ENCODE measurements around the gene GTSE1.

GTSE1 gene

DNA sequence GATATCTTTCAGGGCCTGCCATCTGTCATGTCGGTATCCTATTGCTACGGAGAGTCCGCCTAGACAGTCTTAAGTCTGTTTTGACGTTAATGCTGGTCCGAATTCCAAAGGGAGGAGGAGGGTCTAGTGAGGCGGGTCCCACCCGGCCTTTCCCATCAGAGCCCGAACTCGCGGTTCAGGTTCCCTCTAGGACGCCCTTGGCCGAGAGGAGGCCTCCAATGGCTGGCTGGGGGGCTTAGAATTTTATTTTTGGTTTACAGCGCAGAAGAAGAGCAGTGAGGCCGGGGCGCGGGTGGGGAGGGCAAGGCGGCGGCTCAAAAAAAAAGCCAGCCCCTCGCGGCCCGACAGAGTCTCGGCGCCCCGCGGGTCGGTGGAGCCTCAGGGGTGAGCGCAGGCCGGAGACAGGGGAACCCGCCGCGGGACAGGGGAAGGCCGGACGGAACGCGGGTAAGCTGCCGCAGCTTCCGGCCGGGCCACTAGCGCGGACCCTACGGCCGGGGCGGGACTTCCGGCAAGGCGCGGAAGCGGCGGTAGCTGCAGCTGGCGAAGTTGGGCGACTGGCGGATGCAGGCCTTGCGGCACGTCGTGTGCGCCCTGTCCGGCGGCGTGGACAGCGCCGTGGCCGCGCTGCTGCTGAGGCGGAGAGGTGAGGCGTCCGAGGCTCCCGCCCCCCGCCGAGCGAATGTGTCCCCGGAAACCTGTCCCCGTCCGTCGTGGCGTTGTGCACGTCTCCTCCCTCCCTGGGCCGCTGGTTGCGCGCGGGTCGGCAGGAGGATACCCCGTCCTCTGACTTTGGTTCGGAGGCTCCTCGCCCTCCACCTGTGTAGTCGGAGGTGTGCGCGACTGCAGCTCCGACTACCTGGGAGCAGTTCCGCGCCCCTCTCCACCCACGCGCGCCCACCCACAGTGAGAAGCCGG, 38.8 kb downstream of the GTSE1 start, which contains the start of gene TRMU:
Gene TRMU (plus strand): TSS at position 514 of the 918 bp plus-strand sequence. CDS start 51 bp downstream, at position 565.
- peak within 1 kb of the TSS; percentile 99 for H3K4me3 ChIP-seq (ENCODE audit: low read depth, low read length)
- H3K9me3 ChIP-seq (ENCODE audit: control insufficient read depth, insufficient read depth, low read length) = no peaks in the 10 kb centered on the region
- peaks cover 7% of the 10 kb centered on the region for H3K4me1 ChIP-seq (ENCODE audit: control insufficient read depth, insufficient read depth, low read length)
- H3K27me3 ChIP-seq (ENCODE audit: control insufficient read depth, insufficient read depth, low read length) = no peaks in the 10 kb centered on the region
- peak within 1 kb of the TSS; percentile 89 for H3K9ac ChIP-seq (ENCODE audit: low read depth, low read length)
- peak within 1 kb of the TSS; percentile 89 for H3K27ac ChIP-seq (ENCODE audit: low read depth, low read length)
- H3K36me3 ChIP-seq (ENCODE audit: control insufficient read depth, insufficient read depth, low read length) = peaks cover 59% of the 10 kb centered on the region

DNA sequence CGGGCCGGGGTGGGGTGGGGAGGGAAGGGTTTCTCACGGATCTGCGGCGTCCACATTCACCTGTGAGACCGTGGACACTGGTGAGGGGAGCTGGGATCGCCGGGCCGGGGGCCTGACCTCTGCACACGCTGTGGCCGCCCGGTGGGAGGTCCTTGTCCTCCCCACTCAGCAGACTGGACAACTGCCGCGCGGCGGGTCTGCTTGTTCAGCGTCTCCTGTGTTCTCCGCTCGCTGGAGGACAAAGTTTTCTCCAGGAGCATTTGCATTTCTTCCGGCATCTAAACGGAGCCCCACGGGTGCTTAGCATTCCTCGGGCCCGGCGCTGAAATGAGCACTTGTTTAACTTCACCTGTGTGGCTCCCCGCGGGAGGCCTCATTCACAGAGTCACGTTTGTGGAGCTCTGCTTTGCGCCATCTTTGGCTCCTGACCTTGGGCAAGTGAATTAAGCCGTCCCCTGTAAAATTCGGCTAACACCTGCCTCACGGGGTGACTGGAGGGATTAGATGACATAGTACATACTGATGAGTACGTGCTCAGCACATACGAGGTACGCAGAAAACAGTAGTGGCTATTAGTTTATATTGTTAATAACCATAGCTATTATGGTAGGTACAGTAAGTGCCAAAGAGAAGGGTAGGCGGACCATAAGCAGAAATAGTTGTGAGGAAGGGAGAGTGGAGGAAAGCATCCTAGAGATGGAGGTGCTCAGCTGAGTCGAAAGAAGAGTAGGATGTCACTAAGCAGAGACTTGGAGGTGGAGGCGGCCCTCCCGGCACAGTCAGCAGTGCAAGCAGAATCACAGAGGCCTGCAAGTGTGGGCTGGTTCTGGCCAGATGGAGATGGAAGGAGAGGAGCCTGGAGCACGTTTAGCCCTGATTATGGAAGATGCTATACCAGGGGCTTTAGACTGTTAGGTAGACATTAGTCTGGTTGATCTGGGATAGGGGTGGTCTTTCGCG, 39.7 kb downstream of the GTSE1 start:
- H3K27me3 ChIP-seq (ENCODE audit: control insufficient read depth, insufficient read depth, low read length) = no peaks in the 10 kb centered on the region
- H3K9ac ChIP-seq (ENCODE audit: low read depth, low read length) = peak overlapping the region; percentile 89
- H3K36me3 ChIP-seq (ENCODE audit: control insufficient read depth, insufficient read depth, low read length) = peaks cover 59% of the 10 kb centered on the region

DNA sequence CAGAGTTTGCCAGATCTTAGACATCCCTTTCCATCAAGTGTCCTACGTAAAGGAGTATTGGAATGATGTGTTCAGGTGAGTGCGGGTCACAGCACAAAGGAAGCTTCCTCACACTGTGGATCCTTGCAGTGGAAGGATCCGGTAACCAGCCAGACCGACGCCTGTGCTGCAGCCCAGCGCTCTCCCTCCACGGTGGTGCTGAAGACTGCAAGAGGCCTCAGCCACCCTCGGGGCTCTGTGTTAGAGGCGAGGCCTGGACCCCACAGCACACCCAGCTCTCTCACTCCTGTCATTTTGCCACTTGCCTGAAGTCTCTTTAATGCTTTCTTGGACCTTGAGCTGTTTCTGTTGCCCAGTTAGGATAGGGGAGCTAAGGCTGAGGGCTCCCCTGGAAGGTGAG, 41.2 kb downstream of the GTSE1 start:
- no peak overlapping the region for H3K27ac ChIP-seq (ENCODE audit: low read depth, low read length)
- no peak overlapping the region for H3K4me3 ChIP-seq (ENCODE audit: low read depth, low read length)
- H3K9me3 ChIP-seq (ENCODE audit: control insufficient read depth, insufficient read depth, low read length) = no peaks in the 10 kb centered on the region
- peaks cover 60% of the 10 kb centered on the region for H3K36me3 ChIP-seq (ENCODE audit: control insufficient read depth, insufficient read depth, low read length)
- peaks cover 7% of the 10 kb centered on the region for H3K4me1 ChIP-seq (ENCODE audit: control insufficient read depth, insufficient read depth, low read length)
- no peak overlapping the region for H3K9ac ChIP-seq (ENCODE audit: low read depth, low read length)
- H3K27me3 ChIP-seq (ENCODE audit: control insufficient read depth, insufficient read depth, low read length) = no peaks in the 10 kb centered on the region

More for the DNA sequence above, 39.7 kb downstream of the GTSE1 start:
- H3K9me3 ChIP-seq (ENCODE audit: control insufficient read depth, insufficient read depth, low read length) = no peaks in the 10 kb centered on the region
- H3K4me1 ChIP-seq (ENCODE audit: control insufficient read depth, insufficient read depth, low read length) = peaks cover 7% of the 10 kb centered on the region
- peak overlapping the region; percentile 89 for H3K27ac ChIP-seq (ENCODE audit: low read depth, low read length)
- peak overlapping the region; percentile 99 for H3K4me3 ChIP-seq (ENCODE audit: low read depth, low read length)

DNA sequence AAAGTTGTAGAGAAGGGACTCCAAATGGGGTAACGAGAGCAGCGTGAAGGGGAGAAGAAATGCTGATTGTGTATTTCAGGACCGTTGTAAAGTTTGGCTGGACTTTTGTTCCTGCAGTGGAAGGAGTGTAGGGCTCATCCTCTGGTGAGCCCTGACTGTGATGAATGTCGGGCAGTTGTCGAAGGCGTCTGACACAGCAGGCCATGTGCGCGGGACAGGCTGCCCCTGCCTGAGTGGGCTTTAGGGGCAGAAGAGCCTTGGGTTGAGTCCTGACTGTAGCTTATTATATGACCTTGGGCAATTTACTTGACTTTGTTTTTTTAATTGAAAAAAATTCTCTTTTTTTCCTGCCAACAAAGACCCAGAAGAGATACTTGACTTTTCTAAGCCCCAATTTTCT, 42.0 kb downstream of the GTSE1 start:
- H3K36me3 ChIP-seq (ENCODE audit: control insufficient read depth, insufficient read depth, low read length) = peaks cover 61% of the 10 kb centered on the region
- H3K4me3 ChIP-seq (ENCODE audit: low read depth, low read length) = no peak overlapping the region
- H3K27me3 ChIP-seq (ENCODE audit: control insufficient read depth, insufficient read depth, low read length) = no peaks in the 10 kb centered on the region
- peaks cover 7% of the 10 kb centered on the region for H3K4me1 ChIP-seq (ENCODE audit: control insufficient read depth, insufficient read depth, low read length)
- no peak overlapping the region for H3K27ac ChIP-seq (ENCODE audit: low read depth, low read length)
- H3K9me3 ChIP-seq (ENCODE audit: control insufficient read depth, insufficient read depth, low read length) = no peaks in the 10 kb centered on the region
- no peak overlapping the region for H3K9ac ChIP-seq (ENCODE audit: low read depth, low read length)

DNA sequence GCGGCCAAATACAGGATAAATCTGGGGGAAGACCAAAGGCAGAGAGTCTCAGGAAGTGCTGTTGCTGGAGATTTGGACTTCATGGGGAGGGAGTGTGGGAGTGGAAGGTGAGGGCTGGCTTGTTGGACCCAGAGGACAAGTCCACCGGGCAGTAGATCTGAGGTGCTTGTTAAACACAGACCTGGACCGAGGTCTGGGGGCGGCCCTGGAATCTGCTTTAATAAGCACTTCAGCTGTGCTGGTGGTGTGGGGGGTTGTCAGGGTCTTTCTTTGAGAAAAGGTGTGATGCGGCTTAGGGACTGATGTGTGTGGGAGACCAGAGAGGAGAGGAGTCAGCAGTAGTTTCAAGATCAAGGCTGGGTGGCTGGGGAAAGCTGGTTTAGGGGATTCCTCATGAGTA, 43.3 kb downstream of the GTSE1 start:
- Histone ChIP-seq H3K9me3 (ENCODE audit: control insufficient read depth, insufficient read depth, low read length) (no peaks in the 10 kb centered on the region), H3K36me3 (ENCODE audit: control insufficient read depth, insufficient read depth, low read length) (peaks cover 74% of the 10 kb centered on the region), H3K4me1 (ENCODE audit: control insufficient read depth, insufficient read depth, low read length) (peaks cover 7% of the 10 kb centered on the region), H3K27me3 (ENCODE audit: control insufficient read depth, insufficient read depth, low read length) (no peaks in the 10 kb centered on the region), H3K27ac (ENCODE audit: low read depth, low read length) (no peak overlapping the region), H3K9ac (ENCODE audit: low read depth, low read length) (no peak overlapping the region), H3K4me3 (ENCODE audit: low read depth, low read length) (no peak overlapping the region)

DNA sequence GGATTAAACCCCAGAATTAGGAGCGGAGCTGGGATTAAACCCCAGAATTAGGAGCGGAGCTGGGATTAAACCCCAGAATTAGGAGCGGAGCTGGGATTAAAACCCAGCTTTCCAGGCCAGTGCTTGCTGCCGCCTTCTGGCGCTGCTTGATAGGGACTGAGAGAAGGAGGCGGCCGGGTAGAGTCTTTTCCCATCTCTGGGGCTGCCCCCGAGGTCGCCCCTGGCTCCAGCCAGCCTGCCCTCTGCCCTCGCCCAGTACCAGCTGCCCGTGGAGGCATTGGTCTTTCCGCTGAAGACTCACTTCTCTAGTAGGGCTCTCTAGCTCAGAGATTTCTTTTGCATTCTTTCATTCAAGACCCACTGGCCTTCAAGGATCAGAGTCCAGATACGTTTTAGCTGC, 44.0 kb downstream of the GTSE1 start:
- no peak overlapping the region for H3K4me3 ChIP-seq (ENCODE audit: low read depth, low read length)
- no peaks in the 10 kb centered on the region for H3K9me3 ChIP-seq (ENCODE audit: control insufficient read depth, insufficient read depth, low read length)
- H3K4me1 ChIP-seq (ENCODE audit: control insufficient read depth, insufficient read depth, low read length) = peaks cover 7% of the 10 kb centered on the region
- H3K27ac ChIP-seq (ENCODE audit: low read depth, low read length) = no peak overlapping the region
- H3K9ac ChIP-seq (ENCODE audit: low read depth, low read length) = no peak overlapping the region
- H3K27me3 ChIP-seq (ENCODE audit: control insufficient read depth, insufficient read depth, low read length) = no peaks in the 10 kb centered on the region
- H3K36me3 ChIP-seq (ENCODE audit: control insufficient read depth, insufficient read depth, low read length) = peaks cover 82% of the 10 kb centered on the region

DNA sequence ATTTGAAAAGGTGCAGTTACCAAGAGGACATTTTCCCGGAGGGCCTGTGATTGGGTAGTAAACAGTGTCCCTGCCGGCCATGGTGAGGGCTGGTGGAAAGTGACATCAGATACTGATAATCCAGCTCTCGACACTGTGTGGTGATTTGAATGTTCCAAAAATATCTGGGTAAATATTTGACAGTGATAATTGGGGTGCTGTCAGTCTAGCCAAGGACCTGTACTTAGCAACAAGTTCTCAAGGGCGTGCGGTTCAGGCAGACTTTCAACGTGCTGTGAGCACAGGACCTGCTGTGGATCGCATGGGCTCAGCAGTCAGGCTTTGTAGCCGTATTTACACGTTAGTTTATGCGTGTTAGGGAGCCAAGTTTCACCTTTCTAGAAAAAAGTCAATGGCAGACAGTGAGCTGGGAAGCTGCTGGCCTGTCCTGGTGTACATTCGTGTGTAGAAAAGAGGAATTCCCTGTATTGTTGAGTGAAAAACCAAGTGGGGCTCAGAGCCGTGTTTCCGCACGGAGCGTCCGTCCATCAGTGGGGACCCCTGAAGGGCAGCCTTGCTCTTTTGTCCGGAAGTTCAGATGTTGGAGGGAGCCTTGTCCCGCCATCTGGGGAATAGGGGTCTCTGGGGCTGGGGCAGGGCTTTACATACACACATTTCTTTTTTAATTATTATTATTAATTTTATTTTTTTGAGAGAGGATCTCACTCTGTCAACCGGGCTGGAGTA, 50.2 kb downstream of the GTSE1 start:
- no peaks in the 10 kb centered on the region for H3K27me3 ChIP-seq (ENCODE audit: control insufficient read depth, insufficient read depth, low read length)
- H3K4me3 ChIP-seq (ENCODE audit: low read depth, low read length) = no peak overlapping the region
- H3K27ac ChIP-seq (ENCODE audit: low read depth, low read length) = no peak overlapping the region
- no peaks in the 10 kb centered on the region for H3K9me3 ChIP-seq (ENCODE audit: control insufficient read depth, insufficient read depth, low read length)
- H3K9ac ChIP-seq (ENCODE audit: low read depth, low read length) = no peak overlapping the region
- peaks cover 99% of the 10 kb centered on the region for H3K36me3 ChIP-seq (ENCODE audit: control insufficient read depth, insufficient read depth, low read length)
- no peaks in the 10 kb centered on the region for H3K4me1 ChIP-seq (ENCODE audit: control insufficient read depth, insufficient read depth, low read length)

DNA sequence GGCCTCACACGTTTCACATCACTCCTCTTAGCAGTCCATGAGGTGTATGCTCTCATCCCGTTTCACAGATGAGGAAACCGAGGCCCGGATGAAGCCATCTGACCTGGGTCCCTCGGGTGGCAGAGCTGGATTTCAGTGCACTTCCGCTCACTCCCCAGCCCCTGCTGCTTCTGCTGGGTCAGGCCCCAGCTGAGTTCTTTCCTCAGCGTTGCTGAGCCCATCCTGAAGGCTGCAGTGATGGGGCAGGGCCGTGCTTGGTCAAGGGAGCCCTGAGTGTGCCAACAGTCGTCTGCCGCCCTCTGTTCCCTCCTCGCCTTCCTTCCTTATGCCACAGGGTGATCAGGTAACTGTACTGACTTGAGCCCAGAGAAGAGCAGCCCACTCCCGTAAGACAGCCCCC, 51.0 kb downstream of the GTSE1 start:
- no peak overlapping the region for H3K4me3 ChIP-seq (ENCODE audit: low read depth, low read length)
- H3K27ac ChIP-seq (ENCODE audit: low read depth, low read length) = no peak overlapping the region
- peaks cover 100% of the 10 kb centered on the region for H3K36me3 ChIP-seq (ENCODE audit: control insufficient read depth, insufficient read depth, low read length)
- H3K4me1 ChIP-seq (ENCODE audit: control insufficient read depth, insufficient read depth, low read length) = no peaks in the 10 kb centered on the region
- H3K9me3 ChIP-seq (ENCODE audit: control insufficient read depth, insufficient read depth, low read length) = no peaks in the 10 kb centered on the region
- H3K27me3 ChIP-seq (ENCODE audit: control insufficient read depth, insufficient read depth, low read length) = no peaks in the 10 kb centered on the region
- H3K9ac ChIP-seq (ENCODE audit: low read depth, low read length) = no peak overlapping the region

DNA sequence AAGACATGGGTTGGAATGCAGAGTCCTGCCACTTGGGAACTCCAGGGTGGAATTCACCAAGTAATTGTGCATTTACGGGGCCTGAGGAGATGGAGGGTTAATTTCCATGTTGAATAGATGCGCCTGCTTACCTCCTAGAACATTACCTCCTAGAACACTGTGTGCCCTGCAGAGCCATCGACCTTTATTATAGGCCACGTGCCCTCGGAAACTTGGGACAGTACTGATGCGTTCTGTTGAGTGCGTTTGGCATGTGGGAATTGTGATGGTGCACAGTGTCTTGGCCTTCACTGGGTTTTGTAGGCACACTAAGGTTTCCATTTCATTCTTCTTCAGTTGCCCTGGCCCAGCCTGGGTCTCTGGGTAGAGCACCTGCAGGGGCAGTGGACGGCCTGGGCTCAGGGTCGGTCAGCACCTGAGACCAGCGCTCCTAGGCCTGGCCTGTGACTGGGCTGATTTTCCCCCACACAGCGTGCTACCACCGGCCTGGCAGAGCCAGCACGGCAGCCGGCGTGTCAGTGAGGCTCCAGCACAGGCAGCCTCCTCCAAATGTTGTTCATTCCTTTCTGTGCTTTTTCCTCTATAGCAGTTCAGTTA, 51.5 kb downstream of the GTSE1 start:
- Histone ChIP-seq H3K27me3 (ENCODE audit: control insufficient read depth, insufficient read depth, low read length) (no peaks in the 10 kb centered on the region), H3K4me3 (ENCODE audit: low read depth, low read length) (no peak overlapping the region), H3K36me3 (ENCODE audit: control insufficient read depth, insufficient read depth, low read length) (peaks cover 100% of the 10 kb centered on the region), H3K9me3 (ENCODE audit: control insufficient read depth, insufficient read depth, low read length) (no peaks in the 10 kb centered on the region), H3K9ac (ENCODE audit: low read depth, low read length) (no peak overlapping the region), H3K27ac (ENCODE audit: low read depth, low read length) (no peak overlapping the region), H3K4me1 (ENCODE audit: control insufficient read depth, insufficient read depth, low read length) (no peaks in the 10 kb centered on the region)

DNA sequence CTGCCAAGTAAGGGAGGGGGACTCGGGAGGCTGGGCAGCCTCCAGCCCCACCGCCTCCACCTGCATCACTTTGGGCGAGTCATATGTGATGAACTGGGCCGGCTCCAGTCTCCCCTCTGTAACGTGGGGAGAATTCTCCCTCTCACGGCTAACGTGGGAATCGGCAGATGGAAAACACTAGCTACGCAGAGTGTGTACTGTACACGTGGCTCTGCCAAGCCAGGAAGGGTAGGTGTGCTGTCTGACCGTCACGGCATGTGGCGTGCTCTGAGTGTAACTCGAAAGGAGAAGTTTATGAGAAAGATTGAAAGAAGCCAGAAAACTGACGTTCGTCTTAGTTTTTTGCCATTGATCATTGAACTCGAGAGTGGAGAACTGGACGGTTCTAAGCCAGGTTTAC, 52.6 kb downstream of the GTSE1 start:
- no peaks in the 10 kb centered on the region for H3K4me1 ChIP-seq (ENCODE audit: control insufficient read depth, insufficient read depth, low read length)
- no peaks in the 10 kb centered on the region for H3K9me3 ChIP-seq (ENCODE audit: control insufficient read depth, insufficient read depth, low read length)
- no peak overlapping the region for H3K4me3 ChIP-seq (ENCODE audit: low read depth, low read length)
- peaks cover 100% of the 10 kb centered on the region for H3K36me3 ChIP-seq (ENCODE audit: control insufficient read depth, insufficient read depth, low read length)
- H3K27me3 ChIP-seq (ENCODE audit: control insufficient read depth, insufficient read depth, low read length) = no peaks in the 10 kb centered on the region
- no peak overlapping the region for H3K27ac ChIP-seq (ENCODE audit: low read depth, low read length)
- H3K9ac ChIP-seq (ENCODE audit: low read depth, low read length) = no peak overlapping the region
